ENCODE results near the gene USP5.
A peak's percentile ranks its signal among the peaks of the same experiment; 100 is the strongest.

USP5 gene

DNA sequence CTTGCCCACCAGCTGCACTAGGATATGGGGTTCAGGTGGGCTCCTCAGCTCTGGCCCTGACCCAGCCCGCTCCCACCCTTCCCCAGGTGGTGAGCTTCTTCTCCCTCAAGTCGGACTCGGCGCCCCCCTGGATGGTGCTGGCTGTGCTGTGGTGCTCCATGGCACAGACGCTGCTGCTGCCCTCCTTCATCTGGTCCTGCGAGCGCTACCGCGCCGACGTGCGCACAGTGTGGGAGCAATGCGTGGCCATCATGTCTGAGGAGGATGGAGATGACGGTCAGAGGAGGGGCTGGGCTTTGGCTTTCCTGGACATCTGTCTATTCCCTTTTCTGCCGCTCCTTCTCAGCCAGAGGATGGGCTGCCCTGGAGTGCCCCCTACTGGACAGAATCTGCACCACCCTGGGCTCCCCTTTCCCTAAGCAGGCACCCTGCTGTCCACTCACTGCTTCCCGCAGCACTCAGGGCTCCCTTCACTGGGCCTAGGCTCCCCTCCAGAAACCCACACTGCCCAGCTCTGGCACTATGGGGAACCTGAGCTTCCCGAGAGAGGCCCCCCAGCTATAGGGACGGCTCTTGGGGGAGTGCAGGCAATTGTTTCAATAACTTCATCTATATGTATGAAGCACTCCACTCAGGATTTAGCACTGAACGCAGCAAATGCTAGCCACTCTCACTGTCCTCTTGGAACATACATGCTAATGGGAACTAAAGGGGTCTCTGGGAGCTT is 26.4 kb upstream of the USP5 start:
- DNase-seq (peak; percentile 90), ATAC-seq (peak; percentile 78)

DNA sequence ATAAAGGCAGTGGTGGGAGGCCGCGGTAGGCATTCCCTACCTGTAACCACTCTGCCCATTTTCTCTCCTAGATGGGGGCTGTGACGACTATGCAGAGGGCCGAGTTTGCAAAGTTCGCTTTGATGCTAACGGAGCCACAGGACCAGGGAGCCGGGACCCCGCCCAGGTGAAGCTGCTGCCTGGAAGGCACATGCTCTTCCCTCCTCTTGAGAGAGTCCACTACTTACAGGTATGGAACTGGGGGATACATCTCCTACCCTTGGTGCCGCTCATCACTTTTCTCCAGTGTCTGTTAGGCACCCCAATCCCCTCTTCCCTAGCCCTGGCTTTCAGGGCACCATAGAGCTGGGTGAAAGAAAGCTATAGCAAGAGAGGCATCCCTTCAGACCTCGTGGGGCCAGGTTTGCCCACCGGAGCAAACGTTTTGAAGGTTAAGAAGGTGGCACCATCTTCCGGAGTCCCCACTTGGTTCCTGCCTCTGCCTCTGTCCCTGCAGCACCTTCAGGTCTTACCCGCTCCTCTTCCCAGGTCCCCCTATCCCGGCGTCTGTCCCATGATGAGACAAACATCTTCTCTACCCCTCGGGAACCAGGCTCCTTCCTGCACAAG is 25.7 kb upstream of the USP5 start:
- ATAC-seq: no peak
- DNase-seq: no peak

DNA sequence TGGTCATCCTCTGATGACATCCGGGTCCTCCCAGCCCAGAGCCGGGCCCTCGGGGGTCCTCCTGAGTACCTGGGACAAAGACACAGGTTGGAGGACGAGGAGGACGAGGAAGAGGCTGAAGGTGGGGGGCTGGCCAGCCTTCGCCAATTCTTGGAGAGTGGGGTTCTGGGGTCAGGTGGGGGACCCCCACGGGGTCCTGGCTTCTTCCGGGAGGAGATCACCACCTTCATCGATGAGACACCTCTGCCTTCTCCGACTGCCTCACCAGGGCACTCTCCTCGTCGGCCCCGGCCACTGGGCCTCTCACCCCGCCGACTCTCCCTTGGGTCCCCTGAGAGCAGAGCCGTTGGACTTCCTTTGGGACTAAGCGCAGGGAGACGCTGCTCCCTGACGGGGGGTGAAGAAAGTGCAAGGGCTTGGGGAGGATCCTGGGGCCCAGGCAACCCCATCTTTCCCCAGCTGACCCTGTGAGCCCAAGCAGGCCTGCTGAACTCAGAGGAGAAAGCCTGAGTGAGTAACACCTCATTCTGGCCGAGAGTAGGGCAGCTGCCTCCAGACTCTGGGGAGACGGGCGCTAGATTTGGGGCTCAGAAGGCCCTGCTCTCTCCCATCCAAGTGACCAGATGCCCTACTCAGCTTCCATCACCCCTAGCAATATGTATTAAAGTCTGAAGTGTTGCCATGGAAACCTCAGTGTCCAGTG is 25.1 kb upstream of the USP5 start:
- DNase-seq (no peak), ATAC-seq (no peak)

DNA sequence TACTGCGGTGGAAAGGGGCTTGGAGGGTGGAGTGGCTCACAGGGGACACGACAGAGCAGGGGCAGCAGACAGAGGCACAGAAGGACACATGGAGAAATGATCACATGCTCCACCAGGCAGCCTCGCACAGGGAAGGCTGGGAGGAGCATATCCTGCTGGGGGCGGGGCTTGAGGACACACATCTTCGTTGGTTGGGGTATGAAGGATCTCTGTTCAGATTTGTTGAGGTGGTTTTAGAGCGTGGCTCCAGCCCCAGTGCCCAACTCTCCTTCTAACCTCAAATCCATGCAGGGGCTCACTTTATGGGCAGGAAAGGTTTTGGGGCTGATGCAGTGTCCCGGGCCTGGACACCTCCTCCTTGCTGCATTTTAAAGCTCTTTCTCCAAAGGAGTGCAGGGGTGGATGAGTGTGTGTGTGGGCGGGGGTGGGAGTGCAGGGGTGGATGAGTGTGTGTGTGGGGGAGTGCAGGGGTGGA is 24.5 kb upstream of the USP5 start:
- DNase-seq (peak; percentile 71), ATAC-seq (no peak)

DNA sequence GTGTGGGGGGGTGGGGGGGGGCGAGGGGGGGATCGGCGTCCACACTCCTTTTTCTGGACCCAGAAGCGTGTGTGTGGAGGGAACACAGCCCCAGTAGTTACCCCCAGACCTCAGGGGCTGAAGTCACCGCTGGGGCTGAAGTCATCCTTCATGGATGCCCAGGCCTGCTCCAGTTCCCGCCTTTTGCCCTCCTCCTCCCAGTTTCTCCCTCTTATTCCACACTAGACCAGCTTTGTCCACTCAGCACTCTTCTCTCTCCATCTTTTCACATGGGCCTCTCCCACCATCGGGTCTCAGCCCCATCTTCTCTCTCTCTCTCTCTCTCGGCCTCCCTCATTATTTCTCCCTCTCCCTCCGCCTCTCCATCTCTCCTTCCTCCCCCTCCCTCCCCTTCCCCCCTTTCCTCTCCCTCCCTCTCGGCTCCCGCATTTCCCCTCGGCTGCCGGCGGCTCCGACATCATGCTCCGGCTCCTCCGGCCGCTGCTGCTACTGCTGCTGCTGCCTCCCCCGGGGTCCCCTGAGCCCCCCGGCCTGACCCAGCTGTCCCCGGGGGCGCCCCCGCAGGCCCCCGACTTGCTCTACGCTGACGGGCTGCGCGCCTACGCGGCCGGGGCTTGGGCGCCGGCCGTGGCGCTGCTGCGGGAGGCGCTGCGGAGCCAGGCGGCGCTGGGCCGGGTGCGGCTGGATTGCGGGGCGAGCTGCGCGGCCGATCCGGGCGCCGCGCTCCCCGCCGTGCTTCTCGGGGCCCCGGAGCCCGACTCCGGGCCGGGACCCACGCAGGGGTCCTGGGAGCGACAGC is 23.8 kb upstream of the USP5 start, which contains the start of gene P3H3:
Gene P3H3, plus strand, starts transcription at position 426 of the 799 bp plus-strand sequence. Its CDS starts 34 bp downstream, at position 460.
- peak; percentile 8 for ATAC-seq
- peak; percentile 30 for DNase-seq

DNA sequence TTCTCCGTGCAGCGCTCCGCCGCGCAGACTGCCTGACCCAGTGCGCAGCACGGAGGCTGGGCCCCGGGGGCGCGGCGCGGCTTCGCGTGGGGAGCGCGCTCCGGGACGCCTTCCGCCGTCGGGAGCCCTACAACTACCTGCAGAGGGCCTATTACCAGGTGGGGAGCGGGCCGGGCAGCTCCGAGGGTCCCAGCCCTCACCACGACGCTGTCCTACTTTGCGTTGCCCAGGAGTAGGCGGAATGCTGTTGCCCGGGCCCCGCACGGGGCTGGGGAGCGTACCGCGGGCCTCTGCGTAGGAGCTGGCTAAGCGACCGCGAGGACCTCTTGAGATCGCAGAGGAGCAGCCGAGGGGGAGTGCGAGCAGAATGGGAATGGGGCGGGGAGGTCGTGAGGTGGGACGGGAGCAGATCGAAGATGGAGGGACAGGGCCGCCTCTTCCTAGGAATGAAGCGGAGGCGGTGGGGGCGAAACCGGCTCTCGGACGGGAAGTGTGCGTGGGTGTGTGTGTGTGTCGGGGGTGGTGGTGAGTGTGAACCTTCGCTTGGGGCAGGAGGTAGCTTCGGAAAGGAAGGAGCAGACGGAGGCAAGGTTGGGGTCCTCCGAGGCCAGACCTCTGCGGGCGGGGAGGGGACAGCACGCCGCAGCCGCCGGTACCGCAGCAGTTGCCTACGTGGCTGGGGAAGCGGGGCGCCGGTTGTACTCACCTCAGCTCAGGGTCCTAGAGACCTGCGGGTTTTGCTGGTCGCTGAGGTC is 23.0 kb upstream of the USP5 start:
- DNase-seq (peak; percentile 45), ATAC-seq (peak; percentile 19)

DNA sequence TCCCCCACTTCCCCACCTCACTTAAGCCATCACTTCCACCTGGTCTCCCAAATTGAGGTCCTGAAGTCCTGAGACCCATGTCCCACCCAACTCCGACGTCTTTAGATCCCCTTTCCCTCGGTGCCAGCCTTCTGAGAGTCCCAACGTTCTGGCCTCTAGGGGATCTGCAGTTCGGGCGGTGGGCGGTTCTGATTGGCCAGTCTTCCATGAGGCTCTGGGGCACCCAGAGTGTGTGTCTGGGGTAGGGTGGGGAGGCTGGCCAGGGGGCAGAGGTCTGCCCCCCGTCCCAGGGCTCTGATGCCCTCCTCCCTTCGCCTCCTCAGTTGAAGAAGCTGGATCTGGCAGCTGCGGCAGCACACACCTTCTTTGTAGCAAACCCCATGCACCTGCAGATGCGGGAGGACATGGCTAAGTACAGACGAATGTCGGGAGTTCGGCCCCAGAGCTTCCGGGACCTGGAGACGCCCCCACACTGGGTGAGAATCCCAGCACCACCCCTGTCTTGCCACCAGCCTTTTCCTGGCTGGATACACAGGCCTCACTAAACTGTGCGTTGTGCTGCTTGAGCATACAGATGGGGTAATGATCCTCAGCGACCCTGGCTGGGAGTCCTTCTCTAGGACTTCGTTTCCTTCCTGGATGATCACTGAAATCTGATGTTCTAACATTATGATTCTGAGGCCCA is 22.3 kb upstream of the USP5 start:
- ATAC-seq (no peak), DNase-seq (no peak)

DNA sequence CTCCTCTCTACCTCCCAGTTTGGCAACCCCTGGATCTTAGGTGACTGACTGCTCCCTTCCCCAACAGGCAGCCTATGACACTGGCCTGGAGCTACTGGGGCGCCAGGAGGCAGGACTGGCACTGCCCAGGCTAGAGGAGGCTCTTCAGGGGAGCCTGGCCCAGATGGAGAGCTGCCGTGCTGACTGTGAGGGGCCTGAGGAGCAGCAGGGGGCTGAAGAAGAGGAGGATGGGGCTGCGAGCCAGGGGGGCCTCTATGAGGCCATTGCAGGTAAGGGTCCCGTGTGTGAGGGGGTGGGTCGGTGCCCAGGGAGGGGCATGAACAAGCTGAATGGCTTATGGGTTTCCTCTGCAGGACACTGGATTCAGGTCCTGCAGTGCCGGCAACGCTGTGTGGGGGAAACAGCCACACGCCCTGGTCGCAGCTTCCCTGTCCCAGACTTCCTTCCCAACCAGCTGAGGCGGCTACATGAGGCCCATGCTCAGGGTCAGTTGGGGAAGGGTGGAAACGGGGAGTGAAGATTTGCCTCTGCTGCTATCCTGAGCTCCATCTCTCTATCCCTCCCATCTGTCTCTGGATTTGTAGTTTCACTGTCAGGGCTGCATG is 21.6 kb upstream of the USP5 start:
- no peak for ATAC-seq
- no peak for DNase-seq

DNA sequence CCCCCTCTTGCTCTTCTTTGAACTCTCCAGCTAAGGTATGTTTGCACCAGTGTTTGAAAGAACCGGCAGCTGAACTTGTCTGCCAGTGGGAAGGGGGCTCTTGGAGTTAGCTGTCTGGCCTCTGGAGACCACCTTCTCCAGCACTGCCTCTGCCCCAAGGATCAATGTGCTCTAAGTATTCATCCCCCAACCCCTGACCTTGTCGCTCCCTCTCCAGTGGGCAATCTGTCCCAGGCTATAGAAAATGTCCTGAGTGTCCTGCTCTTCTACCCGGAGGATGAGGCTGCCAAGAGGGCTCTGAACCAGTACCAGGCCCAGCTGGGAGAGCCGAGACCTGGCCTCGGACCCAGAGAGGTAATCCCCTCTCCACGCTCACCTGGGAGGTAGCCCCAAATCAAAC is 21.0 kb upstream of the USP5 start:
- no peak for ATAC-seq
- DNase-seq: no peak

DNA sequence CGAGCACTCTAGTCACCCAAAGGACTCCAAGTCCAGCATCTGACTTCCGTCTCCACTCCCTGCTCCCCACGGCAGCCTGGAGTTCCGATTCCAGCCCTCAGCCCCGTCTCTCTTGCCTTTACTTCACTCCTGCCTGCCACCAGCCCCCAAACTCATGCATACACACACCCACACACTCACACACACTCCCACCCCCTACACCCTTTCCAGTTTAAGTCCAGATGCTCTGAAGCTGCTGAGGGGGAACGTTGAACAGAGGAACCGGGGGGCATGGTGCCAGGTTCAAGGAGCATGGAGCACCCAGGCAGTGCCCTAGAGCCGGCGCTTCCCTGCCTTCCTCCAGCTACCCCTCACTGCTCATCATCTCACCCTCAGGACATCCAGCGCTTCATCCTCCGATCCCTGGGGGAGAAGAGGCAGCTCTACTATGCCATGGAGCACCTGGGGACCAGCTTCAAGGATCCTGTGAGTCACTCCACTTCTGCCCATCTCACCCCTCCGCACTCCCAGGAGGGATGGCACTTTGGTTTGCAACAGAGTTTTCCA is 20.4 kb upstream of the USP5 start:
- no peak for DNase-seq
- ATAC-seq: no peak

DNA sequence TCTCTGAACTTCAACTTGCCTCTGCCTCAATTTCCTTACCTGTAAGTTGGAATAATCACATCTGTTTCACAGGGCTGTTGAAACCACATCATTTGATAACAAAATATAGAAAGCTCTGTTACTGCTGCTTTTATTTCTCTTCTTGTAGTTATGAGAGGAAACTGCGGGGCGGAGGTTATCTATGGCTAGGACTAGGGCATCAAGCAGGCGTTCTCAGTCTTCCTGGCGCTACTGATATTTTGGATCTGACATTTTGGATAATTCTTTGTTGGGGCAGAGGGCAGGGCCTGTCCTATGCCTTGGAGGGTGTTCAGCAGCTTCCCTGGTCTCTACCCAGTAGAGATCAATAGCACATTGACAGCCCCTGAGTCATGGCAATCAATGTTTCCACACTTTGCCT is 19.8 kb upstream of the USP5 start:
- ATAC-seq (no peak), DNase-seq (no peak)

DNA sequence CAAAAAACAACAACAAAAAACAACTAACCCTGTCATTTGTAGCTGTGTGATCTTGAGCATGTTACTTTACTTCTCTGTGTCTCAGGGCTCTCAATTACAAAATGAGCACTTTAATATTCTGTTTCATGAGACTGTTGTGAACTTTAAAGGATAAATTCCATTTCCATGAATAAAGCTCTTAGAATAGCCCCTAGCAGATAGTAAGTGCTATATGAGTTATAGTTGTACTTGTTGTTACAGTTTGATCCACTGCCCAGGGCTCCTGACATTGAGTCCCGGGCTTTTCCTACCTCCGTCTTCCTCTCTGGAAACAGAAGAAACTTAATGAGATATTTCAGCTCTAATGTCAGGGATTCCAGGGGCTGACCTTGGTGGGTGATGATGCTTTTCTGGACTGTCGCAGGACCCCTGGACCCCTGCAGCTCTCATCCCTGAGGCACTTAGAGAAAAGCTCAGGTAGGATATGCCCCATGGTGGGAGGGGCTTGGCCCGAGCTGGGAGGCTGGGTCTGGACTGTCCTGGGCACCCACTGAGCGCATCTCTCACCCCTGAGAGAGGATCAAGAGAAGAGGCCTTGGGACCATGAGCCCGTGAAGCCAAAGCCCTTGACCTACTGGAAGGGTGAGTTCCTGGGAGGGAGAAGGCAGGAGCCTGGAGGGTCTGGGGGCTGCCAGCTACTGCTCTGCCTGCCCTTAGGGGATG is 18.6 kb upstream of the USP5 start:
- no peak for ATAC-seq

DNA sequence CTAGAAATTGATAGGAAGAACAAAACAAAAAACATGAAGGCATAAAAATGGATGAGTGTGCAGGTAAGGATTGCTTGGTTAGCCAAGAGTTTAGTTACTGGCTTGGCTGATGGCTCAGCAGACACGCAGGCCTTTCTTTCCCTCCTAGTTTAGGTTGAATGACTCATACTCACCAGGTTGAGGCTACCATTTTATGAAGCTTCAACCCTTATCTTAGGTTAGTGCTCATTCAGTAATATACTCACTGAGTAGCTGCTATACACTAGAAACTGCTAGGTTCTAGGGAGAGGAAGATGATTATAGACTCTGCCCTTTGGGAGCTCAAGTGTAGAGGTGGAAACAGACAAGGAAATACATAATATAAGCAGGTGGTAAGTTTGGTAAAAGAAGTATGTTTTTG is 17.7 kb upstream of the USP5 start:
- DNase-seq: no peak
- no peak for ATAC-seq

More for the DNA sequence above, 18.6 kb upstream of the USP5 start:
- no peak for DNase-seq

DNA sequence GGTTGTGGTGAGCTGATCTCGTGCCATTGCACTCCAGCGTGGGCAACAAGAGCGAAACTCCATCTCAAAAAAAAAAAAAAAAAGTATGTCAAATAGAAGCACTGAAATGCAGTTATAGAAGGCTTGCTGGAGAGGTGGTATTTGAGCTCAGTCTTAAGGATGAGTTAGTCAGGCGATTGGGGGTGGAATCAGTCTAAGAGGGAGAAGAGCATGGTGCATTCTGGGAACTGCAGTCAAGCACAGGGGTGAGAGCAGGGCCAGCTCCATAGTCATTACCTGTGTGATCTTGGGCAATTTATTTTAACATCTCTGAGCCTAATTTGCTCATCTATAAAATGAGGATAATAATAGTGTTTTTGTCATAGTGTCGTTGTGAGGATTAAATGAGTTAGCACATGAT is 17.1 kb upstream of the USP5 start:
- DNase-seq (no peak), ATAC-seq (no peak)

DNA sequence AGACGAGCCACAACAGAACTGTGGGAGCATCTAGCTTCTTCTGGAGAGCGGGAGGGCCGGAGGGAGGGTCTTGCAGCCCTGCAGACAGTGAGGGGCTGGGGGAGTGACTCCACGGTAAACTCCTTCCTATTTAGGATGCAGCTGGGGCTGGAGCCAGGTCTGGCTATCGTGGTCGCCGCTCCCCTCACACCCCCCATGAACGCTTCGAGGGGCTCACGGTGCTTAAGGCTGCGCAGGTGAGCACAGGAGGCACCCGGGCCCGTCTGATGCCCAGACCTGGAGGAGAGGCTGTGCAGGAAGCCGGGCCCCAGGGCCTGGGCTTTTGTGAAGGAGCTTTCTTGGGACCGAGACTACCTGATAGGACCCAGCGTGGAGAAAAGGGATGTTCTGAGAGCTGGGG is 15.1 kb upstream of the USP5 start:
- DNase-seq (no peak), ATAC-seq (no peak)

DNA sequence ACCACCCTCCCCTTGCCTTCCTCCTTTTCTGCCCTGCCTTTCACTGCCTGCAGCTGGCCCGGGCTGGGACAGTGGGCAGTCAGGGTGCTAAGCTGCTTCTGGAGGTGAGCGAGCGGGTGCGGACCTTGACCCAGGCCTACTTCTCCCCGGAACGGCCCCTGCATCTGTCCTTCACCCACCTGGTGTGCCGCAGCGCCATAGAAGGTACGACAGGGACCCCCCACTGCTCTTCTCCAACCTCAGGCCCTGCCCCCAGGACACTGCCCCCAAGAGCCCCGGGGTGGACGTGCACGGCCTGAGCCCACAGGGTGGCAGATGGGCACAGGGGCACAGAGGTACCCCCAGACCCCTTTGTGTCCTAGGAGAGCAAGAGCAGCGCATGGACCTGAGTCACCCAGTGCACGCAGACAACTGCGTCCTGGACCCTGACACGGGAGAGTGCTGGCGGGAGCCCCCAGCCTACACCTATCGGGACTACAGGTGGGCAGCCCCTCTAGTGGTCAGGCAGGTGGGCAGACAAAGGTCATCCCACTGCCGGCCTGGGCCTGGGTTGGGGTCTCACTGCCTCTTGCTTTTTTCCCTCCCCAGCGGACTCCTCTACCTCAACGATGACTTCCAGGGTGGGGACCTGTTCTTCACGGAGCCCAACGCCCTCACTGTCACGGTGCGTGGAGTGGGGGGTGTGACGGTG is 14.4 kb upstream of the USP5 start:
- no peak for ATAC-seq
- DNase-seq: no peak

DNA sequence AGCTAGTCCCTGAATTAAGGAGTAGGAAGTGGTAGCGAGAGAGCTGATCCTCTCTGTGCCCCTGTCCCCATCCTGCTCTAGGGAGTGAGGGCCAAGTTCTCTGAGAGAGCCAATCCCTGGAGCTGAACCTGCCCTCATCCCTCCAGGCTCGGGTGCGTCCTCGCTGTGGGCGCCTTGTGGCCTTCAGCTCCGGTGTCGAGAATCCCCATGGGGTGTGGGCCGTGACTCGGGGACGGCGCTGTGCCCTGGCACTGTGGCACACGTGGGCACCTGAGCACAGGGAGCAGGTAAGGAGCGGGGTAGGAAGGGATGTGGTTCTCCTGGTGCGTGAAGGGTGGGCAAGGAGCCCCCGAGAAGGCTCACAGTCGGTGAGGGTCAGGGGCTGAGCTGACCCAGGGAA is 13.1 kb upstream of the USP5 start:
- DNase-seq (no peak), ATAC-seq (no peak)

DNA sequence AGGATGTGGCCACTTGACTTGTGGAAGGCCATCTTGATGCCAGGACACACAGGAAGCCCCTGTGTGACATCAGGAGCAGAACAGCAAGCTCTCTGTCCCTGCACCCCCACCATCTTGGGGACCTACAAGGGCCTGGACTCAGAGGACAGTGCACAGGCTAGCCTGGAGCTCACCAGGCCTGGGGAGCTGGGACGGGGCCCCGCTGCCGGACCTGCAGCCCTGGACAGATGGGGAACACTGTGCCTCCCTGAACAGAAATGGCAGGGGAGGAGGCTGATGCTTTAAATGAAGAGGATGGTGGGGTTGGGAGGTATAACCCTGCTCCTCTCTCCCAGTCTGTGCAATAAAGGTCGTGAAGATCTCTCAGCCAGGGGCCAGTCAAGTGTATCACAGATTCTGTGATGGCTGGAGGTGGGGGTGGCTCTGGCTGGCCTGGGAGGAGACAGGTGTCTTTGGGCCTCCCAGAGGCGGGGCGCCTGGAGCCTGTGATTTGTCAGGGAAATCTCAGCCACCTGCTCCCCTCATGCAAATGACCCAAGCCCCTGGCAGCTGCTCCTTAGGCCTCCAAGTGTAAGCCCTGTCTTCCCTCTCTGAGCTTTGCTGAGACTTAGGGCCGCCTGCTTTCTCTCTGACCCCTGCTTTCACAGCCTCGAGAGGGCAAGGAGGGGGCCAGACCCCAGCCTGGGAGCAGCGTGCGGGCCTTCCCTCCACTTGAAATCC is 12.3 kb upstream of the USP5 start:
- no peak for ATAC-seq
- DNase-seq: no peak

All from stimulated activated naive CD8-positive, alpha-beta T cell treated with anti-CD3 and anti-CD28 coated beads, Interleukin-15, Interleukin-2, amounts not matched to agents 100 U/mL and 50 U/mL, for 24 hours (primary cell).